ENCODE data around the gene OR6N2.

The OR6N2 gene

GRCh38 chr1:158801396-158801795 is 20.4 kb upstream of the OR6N2 start:
- TF ChIP-seq CTCF (IDR thresholded peaks at IDR 0.05; ENCODE audit: low read depth, low read length) = no peak
- no peak for DNase-seq (ENCODE audit: extremely low read depth, low read depth)

GRCh38 chr1:158800526-158800925 is 19.5 kb upstream of the OR6N2 start:
- no peak for DNase-seq (ENCODE audit: extremely low read depth, low read depth)

GRCh38 chr1:158799689-158800088 is 18.7 kb upstream of the OR6N2 start:
- no peak for DNase-seq (ENCODE audit: extremely low read depth, low read depth)
- no peak for TF ChIP-seq CTCF (IDR thresholded peaks at IDR 0.05; ENCODE audit: low read depth, low read length)

More at GRCh38 chr1:158800526-158800925, 19.5 kb upstream of the OR6N2 start:
- TF ChIP-seq CTCF (IDR thresholded peaks at IDR 0.05; ENCODE audit: low read depth, low read length) = no peak

GRCh38 chr1:158798531-158798930 is 17.5 kb upstream of the OR6N2 start:
- DNase-seq (ENCODE audit: extremely low read depth, low read depth) = no peak
- TF ChIP-seq CTCF (IDR thresholded peaks at IDR 0.05; ENCODE audit: low read depth, low read length) = no peak

GRCh38 chr1:158794247-158794646 is 13.2 kb upstream of the OR6N2 start:
- no peak for TF ChIP-seq CTCF (IDR thresholded peaks at IDR 0.05; ENCODE audit: low read depth, low read length)
- no peak for DNase-seq (ENCODE audit: extremely low read depth, low read depth)

- DNase-seq (ENCODE audit: extremely low read depth, low read depth) = no peak
- TF ChIP-seq CTCF (IDR thresholded peaks at IDR 0.05; ENCODE audit: low read depth, low read length) = no peak
Measured at GRCh38 chr1:158793604-158794003, 12.6 kb upstream of the OR6N2 start.

- no peak for DNase-seq (ENCODE audit: extremely low read depth, low read depth)
- TF ChIP-seq CTCF (IDR thresholded peaks at IDR 0.05; ENCODE audit: low read depth, low read length) = no peak
Measured at GRCh38 chr1:158771950-158772866, 8.8 kb downstream of the OR6N2 start, which contains the start of gene OR6N1. OR6N1 (minus strand) TSS chr1:158772195; CDS start chr1:158766682, 5,513 bp downstream.
